ENCODE measurements around the gene DLG2.

Gene DLG2

DNA sequence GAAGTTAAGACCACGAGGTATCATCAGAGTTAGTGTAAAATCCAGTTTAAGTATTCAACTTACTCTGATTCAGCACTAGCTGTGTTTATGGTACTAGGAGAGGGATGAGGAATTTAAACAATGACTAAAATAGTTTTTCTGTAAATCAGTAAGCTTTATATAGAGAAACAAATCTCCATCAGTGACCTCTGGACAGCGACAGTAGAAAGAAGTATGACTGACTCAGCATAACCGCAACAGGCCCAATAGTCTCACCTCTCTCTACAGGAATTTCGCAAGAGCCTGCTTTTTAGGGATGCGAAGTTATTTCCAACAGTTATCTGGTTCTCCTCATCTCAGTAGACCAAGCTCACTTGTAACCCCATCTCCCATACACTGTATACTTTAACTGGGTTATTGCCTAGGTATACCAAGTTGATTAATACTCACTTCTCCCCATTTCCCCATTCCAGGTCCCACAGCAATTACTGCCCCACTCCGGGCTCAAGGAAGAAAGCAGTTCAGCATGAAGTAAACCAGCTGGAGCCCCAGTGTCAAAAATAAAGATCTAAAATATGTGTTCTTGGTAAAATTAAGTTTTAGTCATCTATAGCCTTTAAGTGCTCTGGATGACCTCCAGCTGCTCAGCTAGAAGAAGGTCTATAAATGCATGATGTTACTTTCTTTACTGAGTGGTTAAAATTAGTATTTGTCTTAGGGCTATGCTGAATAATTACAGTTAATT, 1570.3 kb downstream of the DLG2 start:
- no peak overlapping the region for H3K4me3 ChIP-seq (ENCODE audit: low read length)
- H3K27me3 ChIP-seq (replicated peaks; ENCODE audit: insufficient read depth, low read length): no peaks in the 10 kb centered on the region
- TF ChIP-seq EZH2 (optimal IDR thresholded peaks at IDR 0.05; ENCODE audit: low read depth, low read length): no peak
- TF ChIP-seq, protein P1, sequence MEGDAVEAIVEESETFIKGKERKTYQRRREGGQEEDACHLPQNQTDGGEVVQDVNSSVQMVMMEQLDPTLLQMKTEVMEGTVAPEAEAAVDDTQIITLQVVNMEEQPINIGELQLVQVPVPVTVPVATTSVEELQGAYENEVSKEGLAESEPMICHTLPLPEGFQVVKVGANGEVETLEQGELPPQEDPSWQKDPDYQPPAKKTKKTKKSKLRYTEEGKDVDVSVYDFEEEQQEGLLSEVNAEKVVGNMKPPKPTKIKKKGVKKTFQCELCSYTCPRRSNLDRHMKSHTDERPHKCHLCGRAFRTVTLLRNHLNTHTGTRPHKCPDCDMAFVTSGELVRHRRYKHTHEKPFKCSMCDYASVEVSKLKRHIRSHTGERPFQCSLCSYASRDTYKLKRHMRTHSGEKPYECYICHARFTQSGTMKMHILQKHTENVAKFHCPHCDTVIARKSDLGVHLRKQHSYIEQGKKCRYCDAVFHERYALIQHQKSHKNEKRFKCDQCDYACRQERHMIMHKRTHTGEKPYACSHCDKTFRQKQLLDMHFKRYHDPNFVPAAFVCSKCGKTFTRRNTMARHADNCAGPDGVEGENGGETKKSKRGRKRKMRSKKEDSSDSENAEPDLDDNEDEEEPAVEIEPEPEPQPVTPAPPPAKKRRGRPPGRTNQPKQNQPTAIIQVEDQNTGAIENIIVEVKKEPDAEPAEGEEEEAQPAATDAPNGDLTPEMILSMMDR (IDR thresholded peaks at IDR 0.05; ENCODE audit: low read length): no peak
- TF ChIP-seq EZH2phosphoT487 (IDR thresholded peaks at IDR 0.05; ENCODE audit: low read length): no peak
- H4K20me1 ChIP-seq (ENCODE audit: insufficient read depth, low read length): no peaks in the 10 kb centered on the region
- H3K9ac ChIP-seq (ENCODE audit: low read length): no peak overlapping the region
- no peak for DNase-seq
- no peaks in the 10 kb centered on the region for H3K9me2 ChIP-seq (replicated peaks; ENCODE audit: insufficient read depth, low read length)
- no peaks in the 10 kb centered on the region for H3K79me2 ChIP-seq (ENCODE audit: low read length)
- H3K27ac ChIP-seq (ENCODE audit: low read length): no peak overlapping the region
- H3F3A ChIP-seq (ENCODE audit: insufficient read depth, low read length): no peaks in the 10 kb centered on the region
- H3K9me3 ChIP-seq (replicated peaks; ENCODE audit: insufficient read depth, low read length): no peaks in the 10 kb centered on the region
- H3K4me1 ChIP-seq (ENCODE audit: low read length): no peaks in the 10 kb centered on the region
- H2AFZ ChIP-seq (ENCODE audit: low read length): no peak overlapping the region
- H3K4me2 ChIP-seq (ENCODE audit: low read depth, low read length): no peak overlapping the region
- no peaks in the 10 kb centered on the region for H3K36me3 ChIP-seq (replicated peaks; ENCODE audit: insufficient read depth, low read length)

DNA sequence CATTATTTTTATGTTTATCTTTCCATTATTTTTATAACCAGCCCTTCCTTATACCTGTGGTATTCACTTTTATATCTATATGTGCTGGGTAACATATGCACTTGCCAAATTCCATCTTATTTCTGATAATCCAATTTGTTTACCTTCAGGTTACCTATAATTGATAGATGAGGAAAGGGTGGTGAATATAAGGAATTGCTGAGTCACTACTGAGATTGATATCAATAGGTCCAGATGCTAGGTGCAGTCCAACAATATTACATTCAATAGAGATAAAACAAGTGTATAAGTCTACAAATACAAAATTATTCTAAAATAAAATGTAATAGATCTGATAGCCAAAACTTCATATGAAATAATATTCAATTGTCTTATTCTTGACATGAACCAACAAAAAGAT, 1582.0 kb downstream of the DLG2 start:
- Histone ChIP-seq H3K4me1 (ENCODE audit: low read length) (no peaks in the 10 kb centered on the region), H3K9me2 (replicated peaks; ENCODE audit: insufficient read depth, low read length) (no peaks in the 10 kb centered on the region), H3K36me3 (replicated peaks; ENCODE audit: insufficient read depth, low read length) (no peaks in the 10 kb centered on the region)

DNA sequence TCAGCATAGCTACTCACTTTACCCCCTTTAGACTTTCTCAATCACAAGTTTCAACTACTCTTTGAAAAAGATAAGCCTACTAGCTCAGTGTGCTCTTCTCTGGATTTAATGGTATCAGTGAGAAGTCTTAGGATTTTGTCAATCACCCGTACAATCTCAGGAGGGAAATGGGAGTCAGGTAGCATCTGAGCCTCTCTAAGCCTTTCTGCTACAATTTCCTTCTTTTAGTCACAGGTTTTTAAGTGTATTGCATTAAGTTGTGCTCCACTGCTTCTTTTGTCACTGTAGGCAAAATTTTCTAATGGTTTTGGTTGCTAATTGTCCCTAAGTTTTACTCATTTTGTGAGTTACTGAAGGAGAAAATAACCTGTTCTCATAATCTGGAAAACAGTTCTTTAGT, 1582.4 kb downstream of the DLG2 start:
- Histone ChIP-seq H3K79me2 (ENCODE audit: low read length) (no peaks in the 10 kb centered on the region), H3F3A (ENCODE audit: insufficient read depth, low read length) (no peaks in the 10 kb centered on the region), H4K20me1 (ENCODE audit: insufficient read depth, low read length) (no peaks in the 10 kb centered on the region), H3K27ac (ENCODE audit: low read length) (no peak overlapping the region), H3K36me3 (replicated peaks; ENCODE audit: insufficient read depth, low read length) (no peaks in the 10 kb centered on the region), H3K9ac (ENCODE audit: low read length) (no peak overlapping the region), H3K4me1 (ENCODE audit: low read length) (no peaks in the 10 kb centered on the region), H2AFZ (ENCODE audit: low read length) (no peak overlapping the region), H3K4me3 (ENCODE audit: low read length) (no peak overlapping the region), H3K9me2 (replicated peaks; ENCODE audit: insufficient read depth, low read length) (no peaks in the 10 kb centered on the region), H3K9me3 (replicated peaks; ENCODE audit: insufficient read depth, low read length) (no peaks in the 10 kb centered on the region), H3K4me2 (ENCODE audit: low read depth, low read length) (no peak overlapping the region), H3K27me3 (replicated peaks; ENCODE audit: insufficient read depth, low read length) (no peaks in the 10 kb centered on the region)
- DNase-seq: no peak
- TF ChIP-seq EZH2phosphoT487 (IDR thresholded peaks at IDR 0.05; ENCODE audit: low read length) (no peak), EZH2 (optimal IDR thresholded peaks at IDR 0.05; ENCODE audit: low read depth, low read length) (no peak)
- TF ChIP-seq, protein P1 (IDR thresholded peaks at IDR 0.05; ENCODE audit: low read length): no peak

More for the DNA sequence above, 1582.0 kb downstream of the DLG2 start:
- Histone ChIP-seq H3K4me2 (ENCODE audit: low read depth, low read length) (no peak overlapping the region), H3K9ac (ENCODE audit: low read length) (no peak overlapping the region), H2AFZ (ENCODE audit: low read length) (no peak overlapping the region), H4K20me1 (ENCODE audit: insufficient read depth, low read length) (no peaks in the 10 kb centered on the region), H3K27ac (ENCODE audit: low read length) (no peak overlapping the region), H3F3A (ENCODE audit: insufficient read depth, low read length) (no peaks in the 10 kb centered on the region), H3K9me3 (replicated peaks; ENCODE audit: insufficient read depth, low read length) (no peaks in the 10 kb centered on the region), H3K4me3 (ENCODE audit: low read length) (no peak overlapping the region), H3K79me2 (ENCODE audit: low read length) (no peaks in the 10 kb centered on the region), H3K27me3 (replicated peaks; ENCODE audit: insufficient read depth, low read length) (no peaks in the 10 kb centered on the region)
- TF ChIP-seq, protein P1 (IDR thresholded peaks at IDR 0.05; ENCODE audit: low read length): no peak
- no peak for TF ChIP-seq EZH2phosphoT487 (IDR thresholded peaks at IDR 0.05; ENCODE audit: low read length)
- DNase-seq: no peak

All from MM.1S (cell line).